MCF 10A (cell line): Measurements from ENCODE around the gene VAV2. TPM values are rescaled to one million over a fixed set of nuclear protein-coding genes. Genes with fewer than 3 reads are reported as not detected.

Experiments used
- BruUV-seq: library from RNA; stranded (reverse); fragments of 400-500 nt; replicated peaks from 2 replicates; lab custom pipeline; 2021; lab: Mats Ljungman, UMichigan
- CTCF ChIA-PET: fragments of 300-600 bp; sonication (Branson Sonifier 250); formaldehyde crosslinking; extraction: SDS; loops from one replicate; lab custom pipeline; 2021; ENCODE audit warnings: antibody characterized with exemption, inconsistent platforms; lab: Yijun Ruan, JAX
- POLR2A ChIA-PET: fragments of 300-600, 350-650 bp; sonication (Branson Sonifier 250); formaldehyde crosslinking; extraction: SDS; loops from one replicate; lab custom pipeline; 2020; ENCODE audit warnings: antibody characterized with exemption, inconsistent platforms; lab: Yijun Ruan, JAX
- DNase-seq: peaks from one replicate; pipeline ENCODE4 v3.0.0-alpha.2; 2018; ENCODE audit not compliant: unreplicated experiment
- H3K27ac Mint-ChIP-seq: one replicate; pipeline ENCODE4 v1.8.0; 2022; ENCODE audit warnings: mild to moderate bottlenecking, low read depth, mixed read lengths; ENCODE audit not compliant: unreplicated experiment
- H3K27me3 Mint-ChIP-seq: one replicate; pipeline ENCODE4 v1.8.0; 2022; ENCODE audit warnings: mixed read lengths; ENCODE audit not compliant: insufficient read depth, unreplicated experiment
- H3K36me3 Mint-ChIP-seq: one replicate; pipeline ENCODE4 v1.8.0; 2022; ENCODE audit warnings: mild to moderate bottlenecking, moderate library complexity, mixed read lengths; ENCODE audit not compliant: insufficient read depth, unreplicated experiment
- H3K4me1 Mint-ChIP-seq: one replicate; pipeline ENCODE4 v1.8.0; 2022; ENCODE audit warnings: mixed read lengths; ENCODE audit not compliant: insufficient read depth, unreplicated experiment
- H3K4me3 Mint-ChIP-seq: one replicate; pipeline ENCODE4 v1.8.0; 2022; ENCODE audit warnings: mild to moderate bottlenecking, moderate library complexity, mixed read lengths; ENCODE audit not compliant: unreplicated experiment
- H3K9me3 Mint-ChIP-seq: one replicate; pipeline ENCODE4 v1.8.0; 2022; ENCODE audit warnings: mixed read lengths; ENCODE audit not compliant: unreplicated experiment
- CTCF ChIP-seq: fragments of 200-600 bp; IDR thresholded peaks from one replicate; pipeline ENCODE4 v1.8.0; 2022; ENCODE audit warnings: antibody characterized with exemption, mild to moderate bottlenecking; ENCODE audit not compliant: unreplicated experiment
- intact Hi-C: fragments of 100-400 bp; cut with micrococcal nuclease; formaldehyde crosslinking; loops from 2 replicates; pipeline ENCODE4 v1.14.1; 2022
- total RNA-seq: library from RNA; stranded (reverse); gene quantifications from 2 replicates; pipeline ENCODE4 v1.2.3, GENCODE V29; 2022

Gene VAV2
- total RNA-seq, 1 experiment from 2014 or later = 31.0 TPM

- BruUV-seq = no TSS peak
- no peak for DNase-seq
- no peak overlapping the region for H3K4me3 Mint-ChIP-seq
- H3K36me3 Mint-ChIP-seq = no peaks in the 10 kb centered on the region
- TF ChIP-seq CTCF = no peak
- H3K9me3 Mint-ChIP-seq = no peaks in the 10 kb centered on the region
- H3K4me1 Mint-ChIP-seq = peaks cover 53% of the 10 kb centered on the region
- POLR2A ChIA-PET = interaction anchor here (0.7 to 2.7 kb wide), 3 partner anchors 9 to 64 kb away, joined by 3 to 11 read pairs (median 7); no protein-coding TSS in a partner anchor
- H3K27me3 Mint-ChIP-seq = no peaks in the 10 kb centered on the region
- H3K27ac Mint-ChIP-seq = peak overlapping the region; percentile 99
- CTCF ChIA-PET = interaction anchor here (0.7 to 1.3 kb wide), 2 partner anchors 114 to 1640 kb away, joined by 3 to 4 read pairs; no protein-coding TSS in a partner anchor
- intact Hi-C loops = no loop called here
Measured at GRCh38 chr9:133880136-133880535, 112.0 kb downstream of the VAV2 start.

- CTCF ChIA-PET = interaction anchor here (0.7 kb wide), 1 partner anchor 1640 kb away, joined by 3 read pairs; no protein-coding TSS in a partner anchor
- Mint-ChIP-seq H3K4me3 (no peak overlapping the region), H3K4me1 (peaks cover 56% of the 10 kb centered on the region)
Measured at GRCh38 chr9:133879615-133880014, 112.5 kb downstream of the VAV2 start.

GRCh38 chr9:133878402-133878801, 113.7 kb downstream of the VAV2 start:
- H3K36me3 Mint-ChIP-seq = no peaks in the 10 kb centered on the region
- TF ChIP-seq CTCF = no peak
- no peak for DNase-seq
- intact Hi-C loops = no loop called here
- no peak overlapping the region for H3K27ac Mint-ChIP-seq
- H3K27me3 Mint-ChIP-seq = no peaks in the 10 kb centered on the region
- POLR2A ChIA-PET = interaction anchor here (1.0 kb wide), 1 partner anchor 29 kb away, joined by 4 read pairs; no protein-coding TSS in a partner anchor
- BruUV-seq = no TSS peak
- no peaks in the 10 kb centered on the region for H3K9me3 Mint-ChIP-seq
- H3K4me1 Mint-ChIP-seq = peaks cover 68% of the 10 kb centered on the region
- H3K4me3 Mint-ChIP-seq = no peak overlapping the region
- CTCF ChIA-PET = interaction anchor here (0.6 kb wide), 1 partner anchor 119 kb away, joined by 3 read pairs; no protein-coding TSS in a partner anchor

More at GRCh38 chr9:133879615-133880014, 112.5 kb downstream of the VAV2 start:
- H3K36me3 Mint-ChIP-seq = no peaks in the 10 kb centered on the region
- no TSS peak for BruUV-seq
- DNase-seq = no peak
- TF ChIP-seq CTCF = no peak
- POLR2A ChIA-PET = interaction anchor here (2.7 kb wide), 1 partner anchor 65 kb away, joined by 11 read pairs; no protein-coding TSS in a partner anchor
- H3K27me3 Mint-ChIP-seq = no peaks in the 10 kb centered on the region
- H3K27ac Mint-ChIP-seq = peak overlapping the region; percentile 99
- H3K9me3 Mint-ChIP-seq = no peaks in the 10 kb centered on the region
- intact Hi-C loops = no loop called here

- peak overlapping the region; percentile 83 for H3K27ac Mint-ChIP-seq
- H3K4me1 Mint-ChIP-seq = peaks cover 64% of the 10 kb centered on the region
- no TSS peak for BruUV-seq
- ChIA-PET POLR2A (interaction anchor here (1.0 kb wide), 1 partner anchor 29 kb away, joined by 4 read pairs; no protein-coding TSS in a partner anchor), CTCF (no interaction called here)
- no peaks in the 10 kb centered on the region for H3K9me3 Mint-ChIP-seq
- H3K36me3 Mint-ChIP-seq = no peaks in the 10 kb centered on the region
- intact Hi-C loops = no loop called here
- H3K27me3 Mint-ChIP-seq = no peaks in the 10 kb centered on the region
- no peak for DNase-seq
- no peak overlapping the region for H3K4me3 Mint-ChIP-seq
- no peak for TF ChIP-seq CTCF
Measured at GRCh38 chr9:133877967-133878366, 114.2 kb downstream of the VAV2 start.
